Endothelial cell of umbilical vein (primary cell): ENCODE measurements around the gene CCDC187.

Source experiments
- EZH2 ChIP-seq: IDR thresholded peaks from 2 replicates; pipeline ENCODE4 v1.6.1; 2012; ENCODE audit warnings: borderline replicate concordance, low read depth, mild to moderate bottlenecking, moderate library complexity, low read length, inconsistent platforms; ENCODE audit not compliant: severe bottlenecking
- FOS ChIP-seq: IDR thresholded peaks from 2 replicates; pipeline ENCODE4 v1.6.1; 2011; ENCODE audit warnings: mild to moderate bottlenecking, low read length, moderate library complexity, borderline replicate concordance; ENCODE audit not compliant: insufficient read depth
- JUN ChIP-seq: IDR thresholded peaks from 2 replicates; pipeline ENCODE4 v1.6.1; 2011; ENCODE audit warnings: borderline replicate concordance, low read depth; ENCODE audit not compliant: insufficient read length, insufficient read depth
- MAX ChIP-seq: IDR thresholded peaks from 2 replicates; pipeline ENCODE4 v1.6.1; 2011; ENCODE audit not compliant: insufficient read depth, insufficient read length
- POLR2A ChIP-seq: IDR thresholded peaks from 2 replicates; pipeline ENCODE4 v1.6.1; 2012; ENCODE audit warnings: low read depth, mild to moderate bottlenecking, control low read depth, low read length
- POLR2AphosphoS5 ChIP-seq: IDR thresholded peaks from 2 replicates; pipeline ENCODE4 v1.6.1; 2012; ENCODE audit warnings: low read depth, mild to moderate bottlenecking, control low read depth, low read length, moderate library complexity; ENCODE audit not compliant: insufficient read depth
- TF ChIP-seq, protein P1 (sequence below), 2 donors: IDR thresholded peaks; 1 replicate in 1 of 2; 2 replicates in 1 of 2; pipeline ENCODE4 v1.5.1; 2011; ENCODE audit warnings: low read length in 2 of 2, mild to moderate bottlenecking in 2 of 2, moderate library complexity in 2 of 2, control low read depth in 1 of 2, inconsistent platforms in 1 of 2, low read depth in 1 of 2; ENCODE audit not compliant: insufficient read depth in 1 of 2; ENCODE audit errors: extremely low read depth in 1 of 2

- TF ChIP-seq MAX (no peak), POLR2A (no peak), POLR2AphosphoS5 (no peak), EZH2 (no peak), JUN (no peak), FOS (no peak)
- TF ChIP-seq, protein P1, sequence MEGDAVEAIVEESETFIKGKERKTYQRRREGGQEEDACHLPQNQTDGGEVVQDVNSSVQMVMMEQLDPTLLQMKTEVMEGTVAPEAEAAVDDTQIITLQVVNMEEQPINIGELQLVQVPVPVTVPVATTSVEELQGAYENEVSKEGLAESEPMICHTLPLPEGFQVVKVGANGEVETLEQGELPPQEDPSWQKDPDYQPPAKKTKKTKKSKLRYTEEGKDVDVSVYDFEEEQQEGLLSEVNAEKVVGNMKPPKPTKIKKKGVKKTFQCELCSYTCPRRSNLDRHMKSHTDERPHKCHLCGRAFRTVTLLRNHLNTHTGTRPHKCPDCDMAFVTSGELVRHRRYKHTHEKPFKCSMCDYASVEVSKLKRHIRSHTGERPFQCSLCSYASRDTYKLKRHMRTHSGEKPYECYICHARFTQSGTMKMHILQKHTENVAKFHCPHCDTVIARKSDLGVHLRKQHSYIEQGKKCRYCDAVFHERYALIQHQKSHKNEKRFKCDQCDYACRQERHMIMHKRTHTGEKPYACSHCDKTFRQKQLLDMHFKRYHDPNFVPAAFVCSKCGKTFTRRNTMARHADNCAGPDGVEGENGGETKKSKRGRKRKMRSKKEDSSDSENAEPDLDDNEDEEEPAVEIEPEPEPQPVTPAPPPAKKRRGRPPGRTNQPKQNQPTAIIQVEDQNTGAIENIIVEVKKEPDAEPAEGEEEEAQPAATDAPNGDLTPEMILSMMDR (IDR thresholded peaks at IDR 0.05; ENCODE audit: extremely low read depth in 1 of 2, insufficient read depth in 1 of 2, low read depth in 1 of 2, low read length in 2 of 2) = no peak
These were observed 102.7 kb downstream of the CCDC187 start for GRCh38 chr9:136201174-136201573.
